NT2/D1 (cell line): ENCODE results near the gene RASGEF1B.

ENCODE experiments used
- DNase-seq: peaks from one replicate; pipeline ENCODE4 v3.0.0-alpha.2; 2011; ENCODE audit warnings: low read depth, low spot score
- H3K27me3 ChIP-seq: 2 replicates; pipeline ENCODE4 v1.6.0; 2011; ENCODE audit warnings: mild to moderate bottlenecking; ENCODE audit not compliant: insufficient read length, insufficient read depth
- H3K36me3 ChIP-seq: 2 replicates; pipeline ENCODE4 v1.6.1; 2011; ENCODE audit warnings: mild to moderate bottlenecking, low read length, mixed read lengths; ENCODE audit not compliant: insufficient read depth, insufficient read length
- H3K4me1 ChIP-seq: 2 replicates; pipeline ENCODE4 v1.5.1; 2011; ENCODE audit not compliant: insufficient read depth, insufficient read length
- H3K4me3 ChIP-seq: 2 replicates; pipeline ENCODE4 v1.5.1; 2011; ENCODE audit warnings: low read depth; ENCODE audit not compliant: insufficient read length
- H3K9ac ChIP-seq: 2 replicates; pipeline ENCODE4 v1.6.0; 2011; ENCODE audit warnings: low read depth; ENCODE audit not compliant: insufficient read length
- H3K9me3 ChIP-seq: 2 replicates; pipeline ENCODE4 v1.5.1; 2011; ENCODE audit warnings: mild to moderate bottlenecking, low read length; ENCODE audit not compliant: insufficient read depth
- SUZ12 ChIP-seq: IDR thresholded peaks from 2 replicates; pipeline ENCODE4 v1.6.1; 2011; ENCODE audit not compliant: insufficient read length, insufficient read depth; ENCODE audit errors: extremely low read depth
- YY1 ChIP-seq: IDR thresholded peaks from 2 replicates; pipeline ENCODE4 v1.6.1; 2011; ENCODE audit not compliant: insufficient read length, insufficient read depth
- ZNF274 ChIP-seq: IDR thresholded peaks from 2 replicates; pipeline ENCODE4 v1.6.1; 2011; ENCODE audit warnings: mild to moderate bottlenecking, low read depth, low read length

The RASGEF1B gene

GRCh38 chr4:81454499-81454898 is 17.2 kb downstream of the RASGEF1B start:
- no peak overlapping the region for H3K9ac ChIP-seq

DNA sequence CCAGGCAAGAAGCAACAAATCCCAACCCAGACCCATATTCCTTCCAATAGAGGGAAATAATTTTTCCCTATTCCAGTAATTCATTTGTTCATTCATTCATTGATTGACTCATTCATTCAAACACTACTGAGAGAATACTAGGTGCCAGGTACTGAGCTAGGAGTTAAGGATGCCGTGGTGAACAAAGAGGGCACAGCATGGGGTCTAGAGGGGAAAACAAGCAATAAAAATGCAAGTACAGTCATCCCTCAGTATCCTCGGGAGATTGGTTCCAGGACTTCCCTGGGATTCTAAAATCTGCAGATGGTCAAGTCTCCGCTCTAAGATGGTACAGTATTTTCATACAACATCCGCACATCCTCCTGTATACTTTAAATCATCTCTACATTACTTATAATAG is 18.7 kb downstream of the RASGEF1B start:
- no peaks in the 10 kb centered on the region for H3K27me3 ChIP-seq
- no peak for DNase-seq
- TF ChIP-seq SUZ12 (no peak), ZNF274 (no peak), YY1 (no peak)
- H3K9ac ChIP-seq, result no peak overlapping the region
- no peaks in the 10 kb centered on the region for H3K4me1 ChIP-seq
- no peaks in the 10 kb centered on the region for H3K9me3 ChIP-seq
- H3K36me3 ChIP-seq, result peaks cover 2% of the 10 kb centered on the region
- H3K4me3 ChIP-seq, result no peak overlapping the region

More at GRCh38 chr4:81454499-81454898, 17.2 kb downstream of the RASGEF1B start:
- no peaks in the 10 kb centered on the region for H3K9me3 ChIP-seq
- TF ChIP-seq YY1 (no peak), ZNF274 (no peak), SUZ12 (no peak)
- peaks cover 2% of the 10 kb centered on the region for H3K36me3 ChIP-seq
- no peaks in the 10 kb centered on the region for H3K4me1 ChIP-seq
- no peak for DNase-seq
- H3K27me3 ChIP-seq, result no peaks in the 10 kb centered on the region
- H3K4me3 ChIP-seq, result no peak overlapping the region

- DNase-seq, result no peak
- TF ChIP-seq SUZ12 (no peak), YY1 (no peak), ZNF274 (no peak)
Measured at GRCh38 chr4:81452452-81453006, 19.2 kb downstream of the RASGEF1B start.

GRCh38 chr4:81449015-81449414 is 22.7 kb downstream of the RASGEF1B start:
- H3K27me3 ChIP-seq, result no peaks in the 10 kb centered on the region
- DNase-seq, result no peak
- no peaks in the 10 kb centered on the region for H3K4me1 ChIP-seq
- no peak overlapping the region for H3K4me3 ChIP-seq
- no peaks in the 10 kb centered on the region for H3K9me3 ChIP-seq
- TF ChIP-seq YY1, result no peak
- no peak overlapping the region for H3K9ac ChIP-seq
- peaks cover 2% of the 10 kb centered on the region for H3K36me3 ChIP-seq

More at GRCh38 chr4:81452452-81453006, 19.2 kb downstream of the RASGEF1B start:
- Histone ChIP-seq H3K9ac (no peak overlapping the region), H3K27me3 (no peaks in the 10 kb centered on the region), H3K36me3 (peaks cover 2% of the 10 kb centered on the region), H3K4me1 (no peaks in the 10 kb centered on the region), H3K9me3 (no peaks in the 10 kb centered on the region), H3K4me3 (no peak overlapping the region)

DNA sequence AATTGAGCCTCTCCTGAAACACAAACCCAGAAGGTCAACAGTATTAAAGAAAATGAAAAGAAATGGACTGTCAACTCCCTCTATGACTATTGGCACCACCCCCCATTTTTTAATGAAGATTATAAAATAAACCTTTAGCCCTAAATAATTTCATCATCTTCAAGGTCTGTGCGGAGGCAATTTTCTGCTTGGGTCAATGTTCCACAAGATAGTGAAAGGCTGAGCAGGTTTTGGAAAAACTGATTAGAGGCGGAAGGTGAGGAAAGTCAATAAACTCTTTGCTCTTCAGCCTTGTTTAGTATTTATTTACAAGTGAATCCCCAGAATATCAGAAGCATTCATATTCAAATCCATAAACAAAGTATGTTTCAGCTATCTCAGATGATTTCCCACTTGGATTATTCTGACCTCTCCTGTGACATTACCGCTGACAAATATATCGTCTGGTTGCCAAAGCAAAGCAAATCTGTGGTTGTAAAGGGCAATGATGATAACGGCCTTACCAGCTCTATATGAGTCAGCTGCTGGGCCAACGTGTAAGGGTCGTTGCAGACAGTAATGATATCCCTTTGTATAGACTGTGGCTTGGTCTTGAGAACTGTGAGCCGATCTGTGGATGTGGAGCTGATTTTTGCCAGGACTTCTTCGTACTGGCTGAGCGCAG is 24.0 kb downstream of the RASGEF1B start:
- no peak overlapping the region for H3K9ac ChIP-seq
- H3K27me3 ChIP-seq, result no peaks in the 10 kb centered on the region
- H3K36me3 ChIP-seq, result peaks cover 2% of the 10 kb centered on the region
- no peaks in the 10 kb centered on the region for H3K9me3 ChIP-seq
- no peaks in the 10 kb centered on the region for H3K4me1 ChIP-seq
- no peak overlapping the region for H3K4me3 ChIP-seq
- TF ChIP-seq ZNF274, result no peak
- TF ChIP-seq YY1, result no peak
- no peak for TF ChIP-seq SUZ12
- no peak for DNase-seq

- TF ChIP-seq SUZ12, result no peak
- no peak for TF ChIP-seq YY1
- DNase-seq, result no peak
- no peaks in the 10 kb centered on the region for H3K36me3 ChIP-seq
Measured at GRCh38 chr4:81446634-81447033, 25.1 kb downstream of the RASGEF1B start.

GRCh38 chr4:81445196-81445595 is 26.5 kb downstream of the RASGEF1B start:
- DNase-seq, result no peak
- Histone ChIP-seq H3K4me1 (no peaks in the 10 kb centered on the region), H3K36me3 (no peaks in the 10 kb centered on the region), H3K9me3 (no peaks in the 10 kb centered on the region), H3K27me3 (no peaks in the 10 kb centered on the region), H3K9ac (no peak overlapping the region), H3K4me3 (no peak overlapping the region)
- TF ChIP-seq YY1 (no peak), ZNF274 (no peak), SUZ12 (no peak)

More at GRCh38 chr4:81446634-81447033, 25.1 kb downstream of the RASGEF1B start:
- H3K4me1 ChIP-seq, result no peaks in the 10 kb centered on the region
- H3K4me3 ChIP-seq, result no peak overlapping the region
- H3K27me3 ChIP-seq, result no peaks in the 10 kb centered on the region
- no peak overlapping the region for H3K9ac ChIP-seq
- H3K9me3 ChIP-seq, result no peaks in the 10 kb centered on the region
